CD4-positive, alpha-beta T cell treated with Interleukin-10 for 1 hour (primary cell): ENCODE data around the gene USP36.

Experiments used
- DNase-seq: peaks from one replicate; pipeline ENCODE4 v3.0.0-alpha.2; 2020

USP36 gene

GRCh38 chr17:78808163-78808562 is 32.5 kb downstream of the USP36 start:
- no peak for DNase-seq

- DNase-seq, result peak; percentile 69
These were observed 34.2 kb downstream of the USP36 start for GRCh38 chr17:78806451-78806850.

DNA sequence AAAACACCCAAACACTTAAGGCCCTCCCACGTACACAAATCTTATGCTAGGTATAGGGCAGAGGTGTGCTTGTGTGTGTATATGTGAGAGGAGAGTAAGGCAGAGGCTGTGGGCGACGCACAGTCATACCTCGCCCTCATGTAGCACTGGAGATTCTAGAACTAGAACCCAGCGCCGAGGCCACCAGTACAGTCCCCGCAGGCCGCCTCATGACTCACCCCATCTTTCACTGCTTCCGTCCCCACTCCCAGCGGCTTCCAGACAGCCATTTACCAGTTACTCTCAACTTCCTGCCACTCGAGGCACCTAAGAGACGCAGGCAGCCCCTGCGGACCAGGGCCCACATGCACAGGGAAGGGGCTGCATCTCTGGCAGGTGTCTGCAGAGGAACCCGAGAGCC is 35.3 kb downstream of the USP36 start:
- DNase-seq, result peak; percentile 72

DNA sequence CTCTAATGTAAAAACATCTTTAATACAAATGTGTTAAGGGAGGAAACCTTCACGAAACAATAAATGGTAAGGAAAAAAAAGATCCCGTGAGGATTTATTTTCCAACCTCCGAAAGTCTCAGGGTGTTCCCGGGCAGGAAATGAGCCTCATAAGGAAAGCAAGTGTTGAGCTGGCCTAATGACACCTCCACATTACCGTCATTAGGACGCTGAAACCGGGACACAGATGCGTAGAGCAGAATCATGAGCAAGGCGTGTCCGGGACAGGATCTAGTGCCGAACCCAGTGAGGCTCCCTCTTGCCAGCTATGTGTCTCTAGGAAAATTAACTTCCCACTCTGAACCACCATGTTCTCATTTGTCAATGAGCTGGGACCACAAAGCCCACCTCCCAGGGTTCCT is 35.8 kb downstream of the USP36 start:
- no peak for DNase-seq

- no peak for DNase-seq
These were observed 37.3 kb downstream of the USP36 start for GRCh38 chr17:78803186-78803845.

DNA sequence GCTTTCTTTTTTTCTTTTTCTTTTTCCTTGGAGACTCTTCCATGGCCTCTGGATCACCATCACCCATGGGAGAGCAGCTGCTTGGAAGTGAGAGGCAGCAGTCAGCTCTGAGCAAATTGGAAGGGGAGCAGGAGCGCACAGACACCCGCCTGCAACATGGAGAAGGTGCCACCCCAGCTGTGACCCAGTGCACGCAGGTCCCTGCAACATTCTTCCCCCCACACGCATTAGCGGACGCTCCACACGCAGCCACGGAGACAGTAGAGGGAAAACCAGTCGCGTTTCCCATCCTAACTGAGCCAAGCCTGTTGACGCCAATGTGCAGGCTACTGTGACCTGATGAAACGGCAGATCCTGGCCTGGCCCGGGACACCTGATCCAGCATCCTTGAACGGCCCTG is 38.2 kb downstream of the USP36 start:
- no peak for DNase-seq

DNA sequence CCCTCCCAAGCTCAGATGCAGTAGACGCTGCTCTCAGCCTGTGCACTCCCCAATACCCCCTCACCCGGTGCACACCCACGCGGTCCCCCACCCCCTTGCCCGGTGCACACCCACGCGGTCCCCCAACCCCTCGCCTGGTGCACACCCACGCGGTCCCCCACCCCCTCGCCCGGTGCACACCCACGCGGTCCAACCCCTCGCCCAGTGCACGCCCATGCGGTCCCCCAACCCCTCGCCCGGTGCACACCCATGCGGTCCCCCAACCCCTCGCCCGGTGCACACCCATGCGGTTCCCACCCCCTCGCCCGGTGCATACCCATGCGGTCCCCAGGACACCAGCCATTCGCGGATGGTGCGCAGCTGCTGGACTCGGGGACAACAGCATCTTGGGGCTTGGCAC is 38.6 kb downstream of the USP36 start:
- DNase-seq, result no peak

DNA sequence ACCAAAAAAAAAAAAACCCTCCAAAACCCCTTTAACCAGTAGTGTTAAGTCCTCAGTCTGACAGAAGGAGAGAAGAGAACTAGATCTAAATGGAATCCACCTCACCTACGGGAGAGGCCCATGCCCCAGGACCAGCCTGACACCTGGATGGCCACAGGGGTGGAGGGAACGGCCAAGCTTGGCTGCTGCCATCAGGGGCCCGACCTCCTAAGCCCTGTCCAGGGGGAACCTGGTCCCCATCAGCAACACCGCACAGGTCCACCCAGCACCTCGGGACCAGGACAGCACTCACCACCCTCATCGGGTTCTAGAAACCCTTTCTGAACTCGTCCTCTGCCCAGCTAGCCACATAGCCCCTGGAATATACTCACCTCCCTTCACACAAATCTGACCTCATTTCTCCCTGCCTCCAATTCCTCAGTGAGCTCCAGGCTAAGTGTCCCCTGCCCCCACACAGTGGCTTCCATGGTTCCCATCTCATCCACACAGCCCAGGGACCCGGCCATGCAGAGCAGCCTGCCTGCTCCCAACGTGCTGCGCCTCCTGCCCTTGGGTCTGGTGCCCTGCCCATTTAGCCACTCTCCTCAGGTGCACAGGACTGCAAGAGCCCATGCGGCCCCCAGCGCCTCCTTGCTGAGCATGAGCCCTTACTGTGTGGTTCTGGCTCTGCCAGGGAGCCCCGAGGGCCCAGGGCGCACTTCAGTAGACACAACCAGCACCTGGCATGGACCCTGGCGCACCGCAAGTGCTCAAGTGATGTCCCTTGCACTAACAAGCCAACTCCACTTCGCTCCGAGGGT is 40.3 kb downstream of the USP36 start:
- DNase-seq, result no peak

DNA sequence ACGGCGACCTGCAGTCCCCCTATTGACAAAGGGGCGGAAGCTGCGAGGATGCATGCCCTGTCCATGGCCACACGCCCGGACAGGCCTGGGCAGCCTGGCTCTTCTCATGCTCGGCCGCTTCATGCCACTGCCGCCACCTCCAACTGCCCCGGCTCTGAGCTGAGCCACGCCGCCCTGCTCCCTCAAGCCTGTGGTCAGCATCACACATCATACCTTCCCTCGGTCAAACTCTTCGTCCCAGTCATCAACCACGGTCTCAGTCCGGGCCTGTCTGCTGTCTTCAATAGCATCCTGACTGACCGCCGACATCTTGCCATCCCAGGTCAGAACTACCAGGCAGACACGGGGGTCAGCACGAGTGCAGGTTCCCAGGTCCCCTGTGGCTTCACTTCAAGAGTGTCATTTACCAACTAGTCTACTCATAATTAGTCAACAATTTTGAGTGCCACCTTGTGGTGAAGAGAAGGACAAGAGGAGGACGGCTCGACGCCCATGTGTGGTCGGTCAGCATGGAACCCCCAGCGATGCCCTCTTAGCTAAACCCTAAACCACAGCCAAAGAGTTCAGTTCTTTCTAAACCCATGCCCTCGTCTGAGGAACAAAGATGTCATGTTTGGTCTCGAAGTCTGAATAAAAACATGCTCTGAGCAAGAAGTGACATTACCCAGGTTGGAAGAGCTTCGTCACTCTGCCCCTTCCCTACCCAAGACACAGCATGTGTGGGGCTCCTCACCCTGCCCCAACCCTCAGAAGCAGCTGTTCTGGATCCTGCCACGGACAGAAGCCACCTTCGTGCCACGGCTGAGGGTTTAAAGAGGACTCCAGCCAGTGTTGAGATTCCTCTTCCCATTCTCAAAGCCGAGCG is 41.7 kb downstream of the USP36 start:
- DNase-seq, result peak; percentile 68

GRCh38 chr17:78797691-78798585 is 42.7 kb downstream of the USP36 start:
- no peak for DNase-seq

- no peak for DNase-seq
These were observed 43.4 kb downstream of the USP36 start for GRCh38 chr17:78797213-78797612.

GRCh38 chr17:78796517-78796900 is 44.1 kb downstream of the USP36 start:
- no peak for DNase-seq

GRCh38 chr17:78795861-78796516 is 44.6 kb downstream of the USP36 start:
- no peak for DNase-seq

DNA sequence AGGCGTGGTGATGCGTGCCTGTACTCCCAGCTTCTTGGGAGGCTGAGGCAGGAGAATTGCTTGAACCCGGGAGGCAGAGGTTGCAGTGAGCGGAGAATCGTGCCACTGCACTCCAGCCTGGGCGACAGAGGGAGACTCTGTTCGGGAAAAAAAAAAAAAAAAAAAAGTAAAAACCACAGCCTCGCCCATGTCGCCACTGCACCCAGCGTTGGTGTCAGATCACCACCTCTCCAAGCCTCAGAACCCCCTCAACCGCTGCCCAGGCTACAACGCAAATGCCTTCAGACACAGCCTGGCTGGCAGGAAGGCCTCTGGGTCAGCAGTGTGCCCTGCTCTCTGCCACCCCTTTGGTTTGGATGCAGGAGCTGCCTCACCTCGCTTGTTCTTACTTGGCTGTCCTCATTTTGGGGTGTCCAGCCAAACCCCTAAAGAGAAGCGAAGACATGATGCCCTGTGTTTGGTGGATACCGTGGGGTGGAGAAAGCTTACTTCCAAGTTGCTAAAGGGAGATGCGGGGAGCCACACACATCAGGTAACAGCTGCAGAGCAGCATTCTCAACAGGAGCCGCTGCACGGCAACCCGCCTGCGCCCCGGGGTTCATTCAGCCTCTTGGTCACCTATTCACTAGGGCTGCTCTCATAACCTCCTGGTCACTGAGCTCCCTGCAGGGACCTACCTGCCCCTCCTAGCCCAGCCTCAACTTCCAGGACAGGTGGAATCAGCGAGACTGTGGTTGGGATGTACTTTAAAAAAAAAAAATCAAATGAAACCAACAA is 45.6 kb downstream of the USP36 start:
- no peak for DNase-seq

- no peak for DNase-seq
These were observed 46.2 kb downstream of the USP36 start for GRCh38 chr17:78794399-78794798.

GRCh38 chr17:78793968-78794367 is 46.6 kb downstream of the USP36 start:
- no peak for DNase-seq

DNA sequence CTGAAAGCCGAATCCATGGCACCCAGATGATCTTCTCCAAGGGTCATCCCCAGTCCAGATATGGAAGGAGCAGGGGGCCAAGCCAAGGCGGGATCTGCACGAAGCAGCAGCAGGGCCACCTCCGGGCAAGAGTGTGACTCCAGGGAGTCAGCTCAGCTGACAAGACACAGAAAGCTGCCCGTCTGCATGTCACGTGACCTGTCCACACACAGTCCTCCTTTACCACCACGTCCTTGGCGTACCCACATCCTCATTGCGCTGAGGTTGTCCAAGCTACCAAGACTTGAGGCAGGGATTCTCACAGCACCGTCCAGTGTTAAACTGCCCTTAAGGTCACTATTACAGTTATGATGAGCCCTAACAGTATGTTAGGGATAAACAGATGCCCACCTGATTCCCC is 47.2 kb downstream of the USP36 start:
- no peak for DNase-seq

DNA sequence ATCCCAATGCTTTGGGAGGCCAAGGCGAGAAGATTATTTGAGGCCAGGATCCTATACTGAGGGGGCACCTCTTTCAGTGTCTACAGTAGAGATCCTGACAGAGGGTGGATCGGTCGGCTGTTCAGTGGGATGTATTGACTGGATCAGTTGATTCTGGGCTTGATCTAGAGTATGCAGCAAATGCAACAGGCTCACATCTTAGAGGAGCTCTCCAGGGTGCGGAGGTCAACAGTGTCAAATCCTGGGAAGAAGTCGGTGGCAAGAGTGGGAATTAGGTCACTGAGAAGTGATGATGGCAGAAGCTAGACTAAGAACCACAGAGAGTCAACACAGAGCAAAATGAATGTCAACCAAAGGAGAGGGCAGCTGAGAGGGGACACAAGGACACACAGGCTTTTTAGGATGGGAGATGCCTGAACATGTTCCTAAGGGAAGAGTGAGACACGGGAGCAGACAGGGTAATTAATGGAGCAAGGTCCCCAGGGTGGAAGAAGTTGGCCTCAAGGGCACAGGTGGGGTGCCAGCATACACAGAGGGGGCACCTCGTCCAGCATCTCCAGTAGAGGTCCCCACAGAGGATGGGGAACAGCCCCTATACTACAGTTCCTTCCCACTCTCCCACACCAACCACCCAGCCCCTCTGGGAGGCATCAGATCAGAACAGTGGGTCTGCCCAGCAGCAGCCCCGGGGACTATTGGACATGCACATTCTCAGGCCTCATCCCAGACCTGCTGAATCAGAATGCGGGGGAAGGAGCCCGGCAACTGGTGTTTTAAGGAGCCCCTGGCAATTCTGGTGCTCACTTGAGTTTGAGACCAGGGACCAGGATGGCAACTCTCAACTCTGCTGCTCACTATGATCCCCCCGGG is 48.5 kb downstream of the USP36 start:
- DNase-seq, result no peak

GRCh38 chr17:78790552-78790951 is 50.1 kb downstream of the USP36 start:
- DNase-seq, result no peak

GRCh38 chr17:78789663-78790181 is 50.9 kb downstream of the USP36 start:
- DNase-seq, result peak; percentile 60
